Mesenchymal stem cell (in vitro differentiated cells and primary cell): ENCODE data around the gene TIPRL.

Source experiments
- DNase-seq: peaks from one replicate; pipeline ENCODE4 v3.0.0-alpha.2; 2013
- H2AFZ ChIP-seq: one replicate; pipeline ENCODE4 v1.6.1; 2013; ENCODE audit warnings: low read depth, mild to moderate bottlenecking, control low read depth, inconsistent platforms, low read length, moderate library complexity
- H2AK5ac ChIP-seq: 2 replicates; pipeline ENCODE4 v1.6.1; 2013; ENCODE audit warnings: low read length, moderate library complexity, mild to moderate bottlenecking, inconsistent platforms; ENCODE audit not compliant: severe bottlenecking
- H2BK120ac ChIP-seq: one replicate; pipeline ENCODE4 v1.6.1; 2013; ENCODE audit warnings: low read depth, mild to moderate bottlenecking, inconsistent platforms, low read length, moderate library complexity
- H2BK12ac ChIP-seq, 2 experiments: one replicate each; pipeline ENCODE4 v1.6.1; 2013; ENCODE audit warnings: inconsistent platforms in 2 of 2, low read length in 2 of 2, mild to moderate bottlenecking in 2 of 2, moderate library complexity in 2 of 2, control low read depth in 1 of 2
- H2BK15ac ChIP-seq: one replicate; pipeline ENCODE4 v1.6.1; 2013; ENCODE audit warnings: mild to moderate bottlenecking, low read depth, inconsistent platforms; ENCODE audit not compliant: poor library complexity, severe bottlenecking
- H2BK5ac ChIP-seq: 2 replicates; pipeline ENCODE4 v1.6.1; 2013; ENCODE audit warnings: low read depth, mild to moderate bottlenecking, low read length, control low read depth, inconsistent platforms; ENCODE audit not compliant: poor library complexity, severe bottlenecking
- H3K14ac ChIP-seq, 2 experiments: one replicate each; pipeline ENCODE4 v1.6.1; 2013; ENCODE audit warnings: inconsistent platforms in 2 of 2, low read length in 2 of 2, control low read depth in 1 of 2, mild to moderate bottlenecking in 1 of 2, moderate library complexity in 1 of 2
- H3K18ac ChIP-seq, 2 experiments: one replicate each; pipeline ENCODE4 v1.6.1; 2013; ENCODE audit warnings: inconsistent platforms in 2 of 2, low read length in 2 of 2, control low read depth in 1 of 2, low read depth in 1 of 2, mild to moderate bottlenecking in 1 of 2
- H3K23ac ChIP-seq, 2 experiments: one replicate each; pipeline ENCODE4 v1.6.1; 2013; ENCODE audit warnings: inconsistent platforms in 2 of 2, low read length in 2 of 2, mild to moderate bottlenecking in 2 of 2, moderate library complexity in 2 of 2, control low read depth in 1 of 2
- H3K27ac ChIP-seq: 2 replicates; pipeline ENCODE4 v1.5.1; 2013; ENCODE audit warnings: mild to moderate bottlenecking, moderate library complexity, low read length, control low read depth, inconsistent platforms; ENCODE audit not compliant: poor library complexity, severe bottlenecking
- H3K27me3 ChIP-seq, 2 experiments: 2 replicates each; pipeline versions ENCODE4 v1.6.1 to v1.7.0; 2013; ENCODE audit warnings: low read length in 2 of 2, mild to moderate bottlenecking in 2 of 2, moderate library complexity in 2 of 2, control low read depth in 1 of 2, inconsistent platforms in 1 of 2; ENCODE audit not compliant: control insufficient read depth in 1 of 2, insufficient read depth in 1 of 2
- H3K36me3 ChIP-seq, 2 experiments: 2 replicates each; pipeline versions ENCODE4 v1.6.1 to v1.7.0; 2013; ENCODE audit warnings: low read length in 2 of 2, control low read depth in 1 of 2, inconsistent platforms in 1 of 2, low read depth in 1 of 2, mild to moderate bottlenecking in 1 of 2; ENCODE audit not compliant: insufficient read depth in 2 of 2, control insufficient read depth in 1 of 2
- H3K4ac ChIP-seq, 2 experiments: one replicate each; pipeline ENCODE4 v1.6.1; 2013; ENCODE audit warnings: inconsistent platforms in 2 of 2, low read length in 2 of 2, mild to moderate bottlenecking in 2 of 2, moderate library complexity in 2 of 2, control low read depth in 1 of 2, low read depth in 1 of 2
- H3K4me1 ChIP-seq: 2 replicates; pipeline ENCODE4 v1.6.1; 2013; ENCODE audit warnings: low read depth, low read length, control low read depth; ENCODE audit not compliant: control insufficient read depth, insufficient read depth
- H3K4me2 ChIP-seq: 2 replicates; pipeline ENCODE4 v1.6.1; 2013; ENCODE audit warnings: low read length, mild to moderate bottlenecking, inconsistent platforms; ENCODE audit not compliant: poor library complexity, severe bottlenecking
- H3K4me3 ChIP-seq, 2 experiments: 2 replicates each; pipeline versions ENCODE4 v1.5.1 to v1.7.0; 2013; ENCODE audit warnings: low read length in 2 of 2, mild to moderate bottlenecking in 2 of 2, control low read depth in 1 of 2, low read depth in 1 of 2; ENCODE audit not compliant: insufficient read depth in 1 of 2
- H3K79me1 ChIP-seq: replicated peaks from 2 replicates; pipeline ENCODE4 v1.6.1; 2013; ENCODE audit warnings: mild to moderate bottlenecking, control low read depth, low read length, inconsistent platforms; ENCODE audit not compliant: poor library complexity, severe bottlenecking
- H3K9ac ChIP-seq: 2 replicates; pipeline ENCODE4 v1.7.0; 2013; ENCODE audit warnings: mild to moderate bottlenecking, low read length, moderate library complexity
- H3K9me3 ChIP-seq: 2 replicates; pipeline ENCODE4 v1.7.0; 2013; ENCODE audit warnings: mild to moderate bottlenecking, low read length; ENCODE audit not compliant: control insufficient read depth
- H4K8ac ChIP-seq: one replicate; pipeline ENCODE4 v1.6.1; 2013; ENCODE audit warnings: inconsistent platforms, mild to moderate bottlenecking, low read length, moderate library complexity
- H4K91ac ChIP-seq: one replicate; pipeline ENCODE4 v1.6.1; 2013; ENCODE audit warnings: mild to moderate bottlenecking, low read length, inconsistent platforms
- WGBS: methylation state at CpG from one replicate; pipeline ENCODE4 v1.1.7; 2013; ENCODE audit warnings: mixed read lengths; 5-methylcytosine and 5-hydroxymethylcytosine counted together

TIPRL gene

DNA sequence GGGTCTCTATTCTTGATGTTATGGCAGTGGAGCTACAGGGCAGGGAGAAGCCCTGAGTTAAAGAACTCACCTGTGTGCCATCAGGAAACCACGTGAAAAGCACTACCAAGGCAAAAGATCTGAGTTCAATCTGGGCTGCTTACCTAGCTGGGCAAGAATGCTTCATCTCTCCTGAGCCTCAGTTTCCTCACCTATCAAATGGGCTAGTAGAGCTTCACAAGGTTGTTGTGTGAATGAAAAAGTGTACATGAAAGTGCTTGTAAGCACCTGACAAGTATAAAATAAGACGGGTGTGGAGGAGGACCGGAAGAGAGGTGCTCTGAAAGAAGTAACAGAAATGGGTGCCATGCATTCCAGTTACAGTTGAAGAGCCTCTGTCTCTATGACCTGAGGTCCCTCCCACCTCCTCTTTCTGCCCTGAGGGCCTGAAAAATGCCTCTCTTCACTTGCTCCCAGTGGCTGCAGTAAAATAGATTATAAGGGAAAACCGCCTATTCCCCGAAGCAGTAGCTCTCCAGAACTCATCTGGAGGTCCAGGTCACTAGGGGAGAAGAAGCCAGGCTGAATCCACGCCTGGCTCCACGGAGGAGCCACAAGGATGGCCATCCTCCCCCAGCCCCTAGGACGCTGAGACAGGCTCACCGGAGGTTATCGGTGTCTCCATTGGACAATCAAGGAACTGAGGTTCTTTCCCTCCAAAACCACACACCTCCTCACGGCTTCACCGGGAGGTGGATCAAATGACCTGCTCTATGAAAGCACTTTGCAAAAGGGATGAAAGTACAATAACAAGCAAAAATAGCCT lies 43.4 kb upstream of the TIPRL start:
- Histone ChIP-seq H3K9ac (peak overlapping the region; percentile 64), H3K9me3 (no peaks in the 10 kb centered on the region), H4K91ac (no peak overlapping the region), H3K79me1 (peaks cover 9% of the 10 kb centered on the region), H2AFZ (no peak overlapping the region), H4K8ac (no peak overlapping the region), H3K23ac (no peak overlapping the region), H3K36me3 (peaks cover 0 to 6% of the 10 kb centered on the region in 2 experiments), H3K4me2 (peak overlapping the region; percentile 54), H3K4me1 (peaks cover 7% of the 10 kb centered on the region), H2BK12ac (no peak overlapping the region), H3K4ac (no peak overlapping the region), H3K18ac (no peak overlapping the region), H2BK5ac (no peak overlapping the region), H3K27me3 (no peaks in the 10 kb centered on the region), H2BK15ac (no peak overlapping the region), H3K4me3 (peak overlapping the region; percentile 82 to 84), H2AK5ac (no peak overlapping the region), H3K14ac (no peak overlapping the region), H2BK120ac (no peak overlapping the region), H3K27ac (no peak overlapping the region)
- 52% methylated on average over 11 of the region's 12 CpGs for WGBS
- DNase-seq, result peak; percentile 4

DNA sequence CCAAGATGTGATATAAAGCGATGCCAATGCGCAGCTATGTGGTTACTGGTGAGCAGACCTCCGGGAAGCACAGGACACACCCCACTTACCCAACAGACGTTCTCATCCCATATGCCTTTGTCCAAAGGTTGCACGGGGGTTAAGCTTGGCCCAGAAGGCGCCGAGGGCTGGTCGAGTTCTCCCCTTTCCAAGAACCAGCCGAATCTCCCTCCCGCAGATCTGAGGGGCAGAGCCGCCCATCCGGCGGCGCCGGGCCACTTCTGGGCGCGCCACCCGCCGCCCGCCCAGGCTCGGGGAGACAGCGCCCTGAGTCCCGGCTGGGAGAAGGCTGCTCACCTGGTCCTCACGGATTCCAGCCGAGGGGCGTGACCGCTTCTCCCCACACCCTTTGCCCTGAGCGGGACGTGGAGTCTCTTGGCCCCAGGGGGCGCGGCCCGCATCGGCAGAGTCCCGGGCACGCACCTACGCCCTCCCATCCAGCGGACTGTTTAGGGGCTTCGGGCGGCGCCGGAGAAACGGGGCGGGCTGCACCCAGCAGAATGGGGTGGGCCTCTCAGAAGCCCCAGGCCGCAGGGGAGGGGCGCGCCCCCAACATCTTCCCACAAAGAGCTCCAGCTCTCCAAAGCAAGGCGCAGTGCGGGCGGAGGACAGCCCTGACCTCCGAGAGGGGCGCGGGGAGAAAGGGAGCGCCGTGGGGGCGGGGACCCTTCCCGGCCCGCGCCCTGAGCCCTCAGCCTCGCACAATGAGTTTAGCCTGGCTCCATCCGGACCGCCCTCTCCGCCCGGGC lies 42.6 kb upstream of the TIPRL start:
- WGBS, result 2% methylated on average over 47 of the region's 63 CpGs
- H3K4me1 ChIP-seq, result peaks cover 7% of the 10 kb centered on the region
- peak overlapping the region in 1 of 2 experiments; percentile 55 for H3K4ac ChIP-seq
- peak overlapping the region in 1 of 2 experiments; percentile 65 for H3K23ac ChIP-seq
- no peak overlapping the region for H2AK5ac ChIP-seq
- peak; percentile 16 for DNase-seq
- no peak overlapping the region for H3K27ac ChIP-seq
- peak overlapping the region; percentile 86 for H2BK120ac ChIP-seq
- peak overlapping the region; percentile 76 for H4K8ac ChIP-seq
- H2BK15ac ChIP-seq, result no peak overlapping the region
- peak overlapping the region; percentile 82 to 84 for H3K4me3 ChIP-seq
- peak overlapping the region; percentile 66 to 70 for H3K18ac ChIP-seq
- H3K9me3 ChIP-seq, result no peaks in the 10 kb centered on the region
- peak overlapping the region in 1 of 2 experiments; percentile 69 for H3K14ac ChIP-seq
- H2BK5ac ChIP-seq, result no peak overlapping the region
- H3K9ac ChIP-seq, result peak overlapping the region; percentile 64
- H3K4me2 ChIP-seq, result peak overlapping the region; percentile 54
- peak overlapping the region in 1 of 2 experiments; percentile 13 for H2BK12ac ChIP-seq
- no peak overlapping the region for H4K91ac ChIP-seq
- no peaks in the 10 kb centered on the region for H3K36me3 ChIP-seq
- peak overlapping the region; percentile 86 for H2AFZ ChIP-seq
- H3K27me3 ChIP-seq, result no peaks in the 10 kb centered on the region
- H3K79me1 ChIP-seq, result peaks cover 2% of the 10 kb centered on the region

DNA sequence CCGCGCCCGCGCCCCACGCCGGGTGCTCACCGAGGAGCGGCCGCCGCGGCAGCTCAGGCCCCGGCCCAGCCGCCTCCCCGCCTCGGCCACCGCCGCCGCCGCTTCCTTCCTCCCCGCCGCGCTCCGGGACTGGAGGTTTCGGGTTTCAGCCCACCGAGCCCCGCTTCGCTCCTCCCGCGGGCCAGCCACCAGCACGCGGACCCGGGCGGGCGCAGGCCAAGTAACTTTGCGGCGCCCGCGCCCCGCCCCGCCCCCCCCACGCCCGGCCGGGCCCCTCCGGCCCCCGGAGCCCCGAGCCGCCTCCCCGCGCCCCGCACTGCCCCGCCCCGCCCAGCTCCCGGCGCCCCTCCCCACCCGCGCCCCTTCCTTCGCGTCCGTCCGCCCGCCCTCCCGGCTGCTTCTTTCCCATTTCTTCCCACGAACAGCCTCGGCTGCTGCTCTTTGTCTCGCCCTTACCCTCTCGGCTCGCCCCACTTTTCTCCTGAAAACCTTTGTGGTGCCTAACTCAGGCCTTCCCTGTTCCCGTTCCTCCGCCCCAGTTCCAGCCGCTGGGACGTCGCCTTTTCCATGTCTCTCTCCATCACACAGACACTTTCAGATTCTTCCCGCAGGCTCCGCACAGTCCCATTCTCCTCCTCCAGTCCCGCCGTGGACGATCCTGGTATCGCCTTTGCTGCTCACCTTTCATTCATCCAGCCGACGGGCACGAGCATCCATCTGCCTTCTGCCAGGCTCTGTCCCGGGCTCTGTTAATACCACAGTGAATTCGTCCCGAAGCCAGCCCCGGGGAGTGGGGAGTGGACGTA lies 41.9 kb upstream of the TIPRL start, which contains the start of gene GPR161:
GPR161 (minus strand) TSS at position 222 of the 806 bp plus-strand sequence. CDS start 32,080 bp downstream, outside the sequence.
- Histone ChIP-seq H3K14ac (peak within 1 kb of the TSS in 1 of 2 experiments; percentile 69), H4K91ac (no peak within 1 kb of the TSS), H3K23ac (peak within 1 kb of the TSS in 1 of 2 experiments; percentile 65), H3K4me3 (peak within 1 kb of the TSS; percentile 82 to 97), H3K36me3 (no peaks in the 10 kb centered on the region), H4K8ac (peak within 1 kb of the TSS; percentile 76), H3K4me1 (peaks cover 7% of the 10 kb centered on the region), H2BK15ac (peak within 1 kb of the TSS; percentile 74), H3K27me3 (no peaks in the 10 kb centered on the region), H2BK12ac (peak within 1 kb of the TSS in 1 of 2 experiments; percentile 13), H3K18ac (peak within 1 kb of the TSS; percentile 66 to 70), H2AFZ (peak within 1 kb of the TSS; percentile 86), H3K4me2 (peak within 1 kb of the TSS; percentile 81), H3K9me3 (no peaks in the 10 kb centered on the region), H2BK5ac (no peak within 1 kb of the TSS), H3K9ac (peak within 1 kb of the TSS; percentile 88), H2BK120ac (peak within 1 kb of the TSS; percentile 86), H3K79me1 (no peaks in the 10 kb centered on the region), H3K4ac (peak within 1 kb of the TSS in 1 of 2 experiments; percentile 55), H2AK5ac (no peak within 1 kb of the TSS), H3K27ac (peak within 1 kb of the TSS; percentile 9)
- peak; percentile 55 for DNase-seq
- WGBS, result 2% methylated on average over 50 of the region's 86 CpGs
